ENCODE results near the gene CYP19A1. TPM values are rescaled to one million over a fixed set of nuclear protein-coding genes. Genes with fewer than 3 reads are reported as not detected.

CYP19A1 gene
- total and polyA plus RNA-seq, 2 donors (not counting 1 experiment from before 2014, with no cell fraction given) = not detected

DNA sequence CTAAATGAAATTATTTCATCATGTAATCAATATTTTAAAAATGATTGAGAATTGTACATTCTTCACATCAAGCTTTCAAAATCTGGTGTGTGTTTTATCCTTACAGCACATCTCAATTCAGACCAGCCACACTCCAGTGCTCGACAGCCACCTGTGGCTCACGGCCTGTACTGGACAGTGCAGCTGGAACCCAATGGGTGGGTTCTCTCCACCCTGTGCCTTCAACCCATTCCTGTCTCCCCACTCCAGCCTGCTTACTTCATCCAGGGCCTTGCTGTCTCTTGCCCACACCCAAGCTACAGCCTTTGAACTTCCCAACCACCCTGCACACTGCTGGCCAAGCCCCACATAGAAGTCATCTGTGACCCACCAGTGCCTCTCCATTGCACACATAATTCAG is 17.6 kb downstream of the CYP19A1 start:
- POLR2A ChIA-PET = no interaction called here
- DNase-seq = no peak
- 73% methylated on average over 2 of the region's 2 CpGs for WGBS (ENCODE audit: insufficient coverage)
- Histone ChIP-seq H2AFZ (ENCODE audit: insufficient read depth, low read depth, low read length, poor library complexity, severe bottlenecking) (no peak overlapping the region), H4K20me1 (ENCODE audit: control insufficient read depth, insufficient read depth, low read length, poor library complexity, severe bottlenecking) (no peaks in the 10 kb centered on the region), H3K4me1 (ENCODE audit: control insufficient read depth in 2 of 2, insufficient read depth in 2 of 2, low read length in 2 of 2) (no peaks in the 10 kb centered on the region), H3K9ac (ENCODE audit: low read length) (no peak overlapping the region), H3K9me3 (ENCODE audit: control extremely low read depth in 1 of 3, control insufficient read depth in 2 of 3, insufficient read depth in 1 of 3, low read length in 2 of 3) (no peaks in the 10 kb centered on the region), H3K79me2 (ENCODE audit: control insufficient read depth, insufficient read depth, low read length) (no peaks in the 10 kb centered on the region), H3K27me3 (replicated peaks in 1 of 4; ENCODE audit: control extremely low read depth in 1 of 4, control insufficient read depth in 3 of 4, insufficient read depth in 4 of 4, low read length in 3 of 4) (peaks cover 0 to 2% (median 0%) of the 10 kb centered on the region in 4 experiments), H3K4me2 (replicated peaks; ENCODE audit: low read depth, low read length, poor library complexity, severe bottlenecking) (no peak overlapping the region), H3K36me3 (replicated peaks in 1 of 2; ENCODE audit: control extremely low read depth in 1 of 2, control insufficient read depth in 1 of 2, extremely low read depth in 1 of 2, insufficient read depth in 2 of 2, low read length in 1 of 2) (no peaks in the 10 kb centered on the region), H3K27ac (ENCODE audit: low read length in 2 of 2) (no peak overlapping the region), H3K4me3 (ENCODE audit: control extremely low read depth in 1 of 5, extremely low read depth in 1 of 5, insufficient read depth in 1 of 5, low read depth in 2 of 5, low read length in 4 of 5) (no peak overlapping the region)
- peaks cover 7% of the 10 kb centered on the region for H3K27me3 Mint-ChIP-seq
- no peaks in the 10 kb centered on the region for H3K9me3 Mint-ChIP-seq (ENCODE audit: insufficient read depth)
- H3K4me3 Mint-ChIP-seq = no peak overlapping the region
- no peak for TF ChIP-seq EZH2 (IDR thresholded peaks at IDR 0.05; ENCODE audit: borderline replicate concordance, insufficient read depth, low read depth, low read length, poor library complexity, severe bottlenecking)
- TF ChIP-seq, protein P1, sequence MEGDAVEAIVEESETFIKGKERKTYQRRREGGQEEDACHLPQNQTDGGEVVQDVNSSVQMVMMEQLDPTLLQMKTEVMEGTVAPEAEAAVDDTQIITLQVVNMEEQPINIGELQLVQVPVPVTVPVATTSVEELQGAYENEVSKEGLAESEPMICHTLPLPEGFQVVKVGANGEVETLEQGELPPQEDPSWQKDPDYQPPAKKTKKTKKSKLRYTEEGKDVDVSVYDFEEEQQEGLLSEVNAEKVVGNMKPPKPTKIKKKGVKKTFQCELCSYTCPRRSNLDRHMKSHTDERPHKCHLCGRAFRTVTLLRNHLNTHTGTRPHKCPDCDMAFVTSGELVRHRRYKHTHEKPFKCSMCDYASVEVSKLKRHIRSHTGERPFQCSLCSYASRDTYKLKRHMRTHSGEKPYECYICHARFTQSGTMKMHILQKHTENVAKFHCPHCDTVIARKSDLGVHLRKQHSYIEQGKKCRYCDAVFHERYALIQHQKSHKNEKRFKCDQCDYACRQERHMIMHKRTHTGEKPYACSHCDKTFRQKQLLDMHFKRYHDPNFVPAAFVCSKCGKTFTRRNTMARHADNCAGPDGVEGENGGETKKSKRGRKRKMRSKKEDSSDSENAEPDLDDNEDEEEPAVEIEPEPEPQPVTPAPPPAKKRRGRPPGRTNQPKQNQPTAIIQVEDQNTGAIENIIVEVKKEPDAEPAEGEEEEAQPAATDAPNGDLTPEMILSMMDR (IDR thresholded peaks at IDR 0.05) = no peak
- CTCF ChIA-PET = no interaction called here
- no peak overlapping the region for H3K27ac Mint-ChIP-seq
- intact Hi-C loops (cut with micrococcal nuclease) = no loop called here
- ATAC-seq (ENCODE audit: low read depth) = no peak
- H3K4me1 Mint-ChIP-seq = no peaks in the 10 kb centered on the region

DNA sequence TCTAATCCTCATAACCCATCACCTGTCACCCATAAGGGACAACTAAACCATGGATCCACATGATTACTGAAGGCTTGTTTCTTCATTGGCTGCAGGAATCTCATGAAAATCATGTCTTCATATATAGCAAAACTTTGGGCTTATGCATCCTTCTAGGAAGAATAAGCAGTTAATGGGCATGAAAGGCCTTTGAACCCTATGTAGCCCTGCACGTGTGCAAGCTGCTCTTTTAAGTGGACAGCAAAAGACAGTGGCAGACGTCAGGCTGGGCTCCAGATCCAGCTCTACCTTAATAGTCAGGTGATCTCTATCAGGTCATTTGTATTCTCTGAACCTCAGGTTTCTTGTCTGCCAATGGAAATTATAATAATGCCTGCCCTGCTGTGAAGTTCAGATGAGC is 18.9 kb downstream of the CYP19A1 start:
- ChIA-PET POLR2A (no interaction called here), CTCF (no interaction called here)
- Histone ChIP-seq H3K36me3 (replicated peaks in 1 of 2; ENCODE audit: control extremely low read depth in 1 of 2, control insufficient read depth in 1 of 2, extremely low read depth in 1 of 2, insufficient read depth in 2 of 2, low read length in 1 of 2) (no peaks in the 10 kb centered on the region), H3K9me3 (ENCODE audit: control extremely low read depth in 1 of 3, control insufficient read depth in 2 of 3, insufficient read depth in 1 of 3, low read length in 2 of 3) (no peaks in the 10 kb centered on the region), H3K4me1 (ENCODE audit: control insufficient read depth in 2 of 2, insufficient read depth in 2 of 2, low read length in 2 of 2) (no peaks in the 10 kb centered on the region), H3K4me3 (ENCODE audit: control extremely low read depth in 1 of 5, extremely low read depth in 1 of 5, insufficient read depth in 1 of 5, low read depth in 2 of 5, low read length in 4 of 5) (no peak overlapping the region), H4K20me1 (ENCODE audit: control insufficient read depth, insufficient read depth, low read length, poor library complexity, severe bottlenecking) (no peaks in the 10 kb centered on the region), H3K9ac (ENCODE audit: low read length) (no peak overlapping the region), H3K27me3 (replicated peaks in 1 of 4; ENCODE audit: control extremely low read depth in 1 of 4, control insufficient read depth in 3 of 4, insufficient read depth in 4 of 4, low read length in 3 of 4) (no peaks in the 10 kb centered on the region), H3K79me2 (ENCODE audit: control insufficient read depth, insufficient read depth, low read length) (no peaks in the 10 kb centered on the region), H2AFZ (ENCODE audit: insufficient read depth, low read depth, low read length, poor library complexity, severe bottlenecking) (no peak overlapping the region), H3K4me2 (replicated peaks; ENCODE audit: low read depth, low read length, poor library complexity, severe bottlenecking) (no peak overlapping the region), H3K27ac (ENCODE audit: low read length in 2 of 2) (no peak overlapping the region)
- no peak for ATAC-seq (ENCODE audit: low read depth)
- no peak for TF ChIP-seq EZH2 (IDR thresholded peaks at IDR 0.05; ENCODE audit: borderline replicate concordance, insufficient read depth, low read depth, low read length, poor library complexity, severe bottlenecking)
- TF ChIP-seq, protein P1 (IDR thresholded peaks at IDR 0.05) = no peak
- Mint-ChIP-seq H3K9me3 (ENCODE audit: insufficient read depth) (no peaks in the 10 kb centered on the region), H3K4me1 (no peaks in the 10 kb centered on the region), H3K4me3 (no peak overlapping the region), H3K27ac (no peak overlapping the region), H3K27me3 (peaks cover 7% of the 10 kb centered on the region)
- intact Hi-C loops (cut with micrococcal nuclease) = no loop called here
- 100% methylated on average over 1 of the region's 2 CpGs for WGBS (ENCODE audit: insufficient coverage)
- no peak for DNase-seq
